Transverse colon (tissue), 4 donors: ENCODE measurements around the gene RSPO4. TPM values are rescaled to one million over a fixed set of nuclear protein-coding genes. Genes with fewer than 3 reads are reported as not detected.

Source experiments
- DNase-seq: peaks from one replicate; pipeline ENCODE4 v3.0.0-alpha.2; 2019
- H3K27ac ChIP-seq, 4 donors: fragments of 200-600 bp; sonication (generic); 2 replicates each; pipeline ENCODE4 v1.5.1; 2016 to 2018; ENCODE audit warnings: inconsistent platforms in 4 of 4
- H3K27me3 ChIP-seq: fragments of 200-600 bp; sonication (generic); 2 replicates; pipeline ENCODE4 v1.5.1; 2017; ENCODE audit warnings: inconsistent platforms
- H3K36me3 ChIP-seq, 4 donors: fragments of 200-600 bp; sonication (generic); 2 replicates each; pipeline ENCODE4 v1.5.1; 2017 to 2019; ENCODE audit warnings: inconsistent platforms in 4 of 4
- H3K4me1 ChIP-seq, 4 donors: fragments of 200-600 bp; sonication (generic); 2 replicates each; pipeline ENCODE4 v1.5.1; 2017 to 2020; ENCODE audit warnings: inconsistent platforms in 4 of 4
- H3K4me3 ChIP-seq, 4 donors: fragments of 200-600 bp; sonication (generic); 1 replicate in 1 of 4; 2 replicates in 3 of 4; pipeline versions ENCODE4 v1.5.1 to v1.6.1; 2017 to 2019; ENCODE audit warnings: inconsistent platforms in 4 of 4
- H3K9me3 ChIP-seq, 2 donors: fragments of 200-600 bp; sonication (generic); 2 replicates each; pipeline ENCODE4 v1.5.1; 2017 to 2019; ENCODE audit warnings: inconsistent platforms in 2 of 2
- CTCF ChIP-seq, 5 experiments: fragments of 200-600 bp in 3 of 5; fragments of 450-650 bp in 2 of 5; sonication (generic) in 3 of 5; IDR thresholded peaks; 1 replicate in 2 of 5; 2 replicates in 3 of 5; pipeline ENCODE4 v1.5.1; 2016 to 2017; ENCODE audit warnings: antibody characterized with exemption in 5 of 5, inconsistent platforms in 3 of 5, mild to moderate bottlenecking in 2 of 5, moderate library complexity in 1 of 5
- EP300 ChIP-seq: sonication (generic); formaldehyde crosslinking; IDR thresholded peaks from one replicate; pipeline ENCODE4 v1.6.1; 2017; ENCODE audit warnings: antibody characterized with exemption, low read depth
- POLR2A ChIP-seq: fragments of 450-650 bp; IDR thresholded peaks from one replicate; pipeline ENCODE4 v1.6.1; 2016; ENCODE audit warnings: antibody characterized with exemption, mild to moderate bottlenecking, moderate library complexity
- POLR2AphosphoS5 ChIP-seq, 3 donors: sonication (generic); formaldehyde crosslinking; IDR thresholded peaks; one replicate each; pipeline ENCODE4 v1.6.1; 2016; ENCODE audit warnings: antibody characterized with exemption in 3 of 3
- WGBS, 2 donors: methylation state at CpG; one replicate each; pipeline ENCODE4 v1.1.5; 2018; ENCODE audit warnings: low coverage in 1 of 2; 5-methylcytosine and 5-hydroxymethylcytosine counted together
- in situ Hi-C, 4 donors: fragments of 200-750 bp; cut with MboI; loops; one replicate each; pipeline versions ENCODE4 v1.15.0 to v1.15.1; 2017; ENCODE audit warnings: low sequenced_read_pairs in 3 of 4, low pct_ligation_motif_present in 1 of 4, low pct_unique_long_range_greater_than_20kb in 1 of 4
- intact Hi-C: fragments of 100-400 bp; cut with DNase I; formaldehyde crosslinking; loops from one replicate; pipeline ENCODE4 v1.15.1; 2023; ENCODE audit warnings: low total_unique reads
- total RNA-seq, 4 donors: library from RNA; depleted of rRNA; stranded (reverse); fragments of >200 nt; gene quantifications; one replicate each; pipeline ENCODE4 v1.1.0, GENCODE V29; 2016

Gene RSPO4
- total RNA-seq, 4 donors from 2014 or later, result not detected

- no peaks in the 10 kb centered on the region for H3K4me1 ChIP-seq
- no peaks in the 10 kb centered on the region for H3K9me3 ChIP-seq
- H3K4me3 ChIP-seq, result no peak overlapping the region
- no peaks in the 10 kb centered on the region for H3K27me3 ChIP-seq
- H3K36me3 ChIP-seq, result no peaks in the 10 kb centered on the region
- no peak for DNase-seq
- WGBS, 2 donors, result 30 to 69% methylated on average over 3 to 15 of the region's 15 CpGs
- in situ Hi-C loops (no loop called here), intact Hi-C loops (no loop called here)
- TF ChIP-seq POLR2AphosphoS5 (IDR thresholded peaks at IDR 0.05), result no peak
- TF ChIP-seq POLR2A, result no peak
- TF ChIP-seq CTCF (IDR thresholded peaks at IDR 0.05), result no peak
- TF ChIP-seq EP300, result no peak
- no peak overlapping the region for H3K27ac ChIP-seq
Observed at GRCh38 chr20:914727-915498, 87.2 kb downstream of the RSPO4 start.

GRCh38 chr20:913306-913849 lies 88.7 kb downstream of the RSPO4 start:
- Histone ChIP-seq H3K9me3 (no peaks in the 10 kb centered on the region), H3K27ac (no peak overlapping the region), H3K36me3 (no peaks in the 10 kb centered on the region), H3K27me3 (peaks cover 4% of the 10 kb centered on the region), H3K4me3 (no peak overlapping the region), H3K4me1 (no peaks in the 10 kb centered on the region)
- TF ChIP-seq POLR2AphosphoS5 (IDR thresholded peaks at IDR 0.05), result no peak
- TF ChIP-seq POLR2A, result no peak
- TF ChIP-seq EP300, result no peak
- TF ChIP-seq CTCF (IDR thresholded peaks at IDR 0.05), result no peak
- intact Hi-C loops, result no loop called here
- in situ Hi-C loops, result no loop called here
- 80 to 81% methylated on average over 2 to 5 of the region's 5 CpGs for WGBS, 2 donors
- no peak for DNase-seq

DNA sequence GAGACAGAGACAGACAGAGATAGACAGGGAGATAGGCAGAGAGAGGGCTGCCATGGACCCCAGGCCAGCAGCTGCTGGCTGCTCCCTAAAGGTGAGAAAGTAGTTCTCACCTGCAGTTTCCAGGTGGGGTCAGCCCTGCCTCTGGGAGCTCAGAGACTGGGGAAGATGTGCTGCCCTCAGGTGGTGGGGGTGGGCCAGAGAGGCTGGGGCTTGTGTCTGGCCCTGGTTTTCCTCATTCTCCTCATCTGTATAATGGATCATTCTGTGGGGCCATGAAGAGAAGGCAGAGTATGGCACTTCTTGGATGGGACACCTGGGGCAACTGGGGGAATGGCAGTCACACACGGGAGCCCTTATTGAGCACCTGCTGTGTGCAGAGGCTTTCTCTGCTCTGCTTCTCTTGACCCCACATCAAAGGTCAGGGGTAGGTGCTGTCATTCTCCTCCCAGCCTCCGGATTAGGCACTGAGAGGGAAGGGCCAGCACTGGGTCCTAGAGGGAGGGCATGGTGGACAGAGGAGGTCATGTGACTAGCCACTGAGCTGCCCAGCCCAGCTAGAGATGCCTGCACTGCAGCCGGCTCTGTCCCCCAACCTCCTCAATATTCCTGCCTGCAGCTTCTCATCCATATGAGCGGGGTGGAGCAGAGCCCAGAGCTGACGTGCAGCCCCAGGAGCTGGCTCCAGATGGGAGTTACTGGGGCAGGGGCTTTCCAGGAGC lies 90.1 kb downstream of the RSPO4 start:
- Histone ChIP-seq H3K9me3 (no peaks in the 10 kb centered on the region), H3K4me3 (no peak overlapping the region), H3K27me3 (peaks cover 4% of the 10 kb centered on the region), H3K4me1 (no peaks in the 10 kb centered on the region), H3K36me3 (no peaks in the 10 kb centered on the region), H3K27ac (no peak overlapping the region)
- TF ChIP-seq POLR2AphosphoS5 (IDR thresholded peaks at IDR 0.05) (no peak), EP300 (no peak), POLR2A (no peak), CTCF (IDR thresholded peaks at IDR 0.05) (no peak)
- no peak for DNase-seq
- in situ Hi-C loops, result no loop called here
- intact Hi-C loops, result no loop called here
- 50% methylated on average over 5 of the region's 5 CpGs; no CpG with 5 or more reads in 1 of the 2 donors for WGBS, 2 donors
